Activated CD4-positive, alpha-beta memory T cell treated with anti-CD3 and anti-CD28 coated beads for 36 hours (primary cell): ENCODE data around the gene ZNF322. TPM values are rescaled to one million over a fixed set of nuclear protein-coding genes. Genes with fewer than 3 reads are reported as not detected.
A peak's percentile ranks its signal among the peaks of the same experiment; 100 is the strongest.

Experiments used
- CTCF ChIA-PET: fragments of 350-600 bp; sonication (Branson Sonifier 250); formaldehyde crosslinking; loops from one replicate; lab custom pipeline; 2021; ENCODE audit warnings: antibody characterized with exemption, inconsistent platforms; lab: Charles Lee
- POLR2A ChIA-PET: fragments of 350-600 bp; sonication (Branson Sonifier 250); formaldehyde crosslinking; loops from one replicate; lab custom pipeline; 2021; ENCODE audit warnings: antibody characterized with exemption; lab: Charles Lee
- DNase-seq: peaks from one replicate; pipeline ENCODE4 v3.0.0-alpha.2; 2020
- H3K27ac Mint-ChIP-seq: one replicate; pipeline ENCODE4 v1.8.0; 2021; ENCODE audit warnings: mixed read lengths
- H3K27me3 Mint-ChIP-seq: one replicate; pipeline ENCODE4 v1.8.0; 2021; ENCODE audit warnings: mixed read lengths
- H3K36me3 Mint-ChIP-seq: one replicate; pipeline ENCODE4 v1.8.0; 2021; ENCODE audit warnings: mixed read lengths
- H3K4me1 Mint-ChIP-seq: one replicate; pipeline ENCODE4 v1.8.0; 2021; ENCODE audit warnings: low read depth, mixed read lengths
- H3K4me3 Mint-ChIP-seq: one replicate; pipeline ENCODE4 v1.8.0; 2021; ENCODE audit warnings: mild to moderate bottlenecking, mixed read lengths
- H3K9me3 Mint-ChIP-seq: one replicate; pipeline ENCODE4 v1.8.0; 2021; ENCODE audit warnings: mixed read lengths
- intact Hi-C: fragments of 100-400 bp; cut with micrococcal nuclease; formaldehyde crosslinking; loops from one replicate; pipeline ENCODE4 v1.15.1; 2023
- total RNA-seq, 2 experiments: library from RNA; stranded (reverse); gene quantifications; one replicate each; pipeline ENCODE4 v1.2.3, GENCODE V29; 2021

ZNF322 gene
- total RNA-seq, 2 experiments from 2014 or later = 10.4 to 11.3 TPM

GRCh38 chr6:26657256-26657655, 2.3 kb downstream of the ZNF322 start:
- CTCF ChIA-PET = no interaction called here
- no peak for DNase-seq
- Mint-ChIP-seq H3K4me1 (peaks cover 16% of the 10 kb centered on the region), H3K27me3 (peaks cover 6% of the 10 kb centered on the region), H3K4me3 (no peak overlapping the region), H3K36me3 (peaks cover 17% of the 10 kb centered on the region), H3K27ac (no peak overlapping the region), H3K9me3 (no peaks in the 10 kb centered on the region)
- POLR2A ChIA-PET = interaction anchor here (0.6 kb wide), 1 partner anchor 9 kb away, joined by 3 read pairs; no protein-coding TSS in a partner anchor
- intact Hi-C loops = no loop called here

GRCh38 chr6:26653007-26653406, 6.5 kb downstream of the ZNF322 start:
- H3K27ac Mint-ChIP-seq = no peak overlapping the region
- intact Hi-C loops = no loop called here
- DNase-seq = no peak
- H3K4me3 Mint-ChIP-seq = no peak overlapping the region
- H3K27me3 Mint-ChIP-seq = no peaks in the 10 kb centered on the region
- CTCF ChIA-PET = no interaction called here
- H3K4me1 Mint-ChIP-seq = peaks cover 11% of the 10 kb centered on the region
- POLR2A ChIA-PET = no interaction called here
- peaks cover 18% of the 10 kb centered on the region for H3K9me3 Mint-ChIP-seq
- H3K36me3 Mint-ChIP-seq = peaks cover 42% of the 10 kb centered on the region

DNA sequence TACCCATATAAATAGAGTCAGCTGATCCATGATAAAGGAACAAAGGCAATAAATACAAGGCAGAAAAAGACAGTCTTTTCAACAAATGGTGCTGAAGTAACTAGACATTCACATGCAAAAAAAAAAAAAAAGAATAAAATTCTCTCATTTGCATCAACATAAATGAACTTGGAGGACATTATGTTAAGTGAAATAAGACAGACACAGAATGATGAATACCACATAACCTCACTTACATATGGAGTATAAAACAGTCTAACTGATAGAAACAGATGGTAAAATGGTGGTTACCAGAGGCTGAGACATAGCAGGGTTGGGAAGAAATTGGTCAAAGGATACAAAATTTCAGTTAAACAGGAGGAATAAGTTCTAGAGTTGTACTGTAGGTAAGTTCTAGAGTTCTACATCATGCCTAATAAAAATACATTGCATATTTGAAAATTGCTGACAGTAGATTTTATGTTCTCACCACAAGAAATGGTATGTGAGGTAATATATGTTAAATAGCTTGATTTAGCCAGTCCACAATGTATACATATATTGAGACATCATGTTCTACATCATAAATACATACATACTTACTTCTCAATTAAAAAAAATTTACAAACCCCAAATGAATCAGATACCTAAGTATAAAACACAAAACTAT, 8.3 kb downstream of the ZNF322 start:
- Mint-ChIP-seq H3K9me3 (peaks cover 18% of the 10 kb centered on the region), H3K27me3 (no peaks in the 10 kb centered on the region), H3K27ac (no peak overlapping the region), H3K4me3 (no peak overlapping the region), H3K36me3 (peaks cover 40% of the 10 kb centered on the region), H3K4me1 (peaks cover 5% of the 10 kb centered on the region)
- ChIA-PET CTCF (no interaction called here), POLR2A (no interaction called here)
- intact Hi-C loops = no loop called here
- no peak for DNase-seq

DNA sequence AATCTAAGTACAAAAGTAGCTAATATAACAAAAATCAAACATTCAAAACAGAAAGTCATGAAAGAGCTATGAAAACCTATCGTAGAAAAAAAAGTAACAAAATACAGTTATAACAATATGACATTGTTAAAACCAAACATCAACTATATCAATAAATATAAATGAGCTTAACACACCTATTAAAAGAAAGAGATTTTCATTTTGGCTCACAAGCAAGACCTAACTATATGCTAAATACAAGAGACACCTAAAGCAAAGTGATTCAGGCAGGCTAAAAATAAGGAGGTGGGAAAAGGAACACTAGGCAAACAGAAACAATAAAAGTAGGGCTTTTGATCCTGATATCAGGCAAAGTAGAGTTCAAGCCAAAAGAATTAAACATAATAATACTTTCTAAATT, 13.5 kb downstream of the ZNF322 start:
- no peaks in the 10 kb centered on the region for H3K27me3 Mint-ChIP-seq
- no peak overlapping the region for H3K4me3 Mint-ChIP-seq
- CTCF ChIA-PET = no interaction called here
- POLR2A ChIA-PET = no interaction called here
- peaks cover 29% of the 10 kb centered on the region for H3K9me3 Mint-ChIP-seq
- no peak overlapping the region for H3K27ac Mint-ChIP-seq
- intact Hi-C loops = no loop called here
- H3K36me3 Mint-ChIP-seq = peaks cover 62% of the 10 kb centered on the region
- DNase-seq = no peak
- peaks cover 2% of the 10 kb centered on the region for H3K4me1 Mint-ChIP-seq

DNA sequence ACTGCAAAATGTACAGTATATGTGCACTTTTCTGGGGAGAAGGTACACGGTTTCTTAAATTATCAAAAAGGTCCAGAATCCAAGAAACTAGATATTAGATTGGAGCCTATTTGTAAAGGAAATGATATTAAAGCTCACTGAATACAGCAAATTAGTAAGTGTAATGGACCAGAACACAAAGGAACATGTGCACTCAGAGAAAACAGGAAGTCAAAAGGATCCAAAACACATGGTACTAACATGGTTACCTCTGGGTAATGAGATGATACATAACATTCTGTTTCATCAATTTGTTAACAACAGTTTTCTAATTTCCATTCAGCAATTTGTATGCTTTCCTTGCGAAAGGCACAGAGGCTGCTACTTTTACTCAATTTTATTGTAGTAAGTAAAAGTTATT, 18.7 kb downstream of the ZNF322 start:
- Mint-ChIP-seq H3K4me1 (no peaks in the 10 kb centered on the region), H3K36me3 (peaks cover 66% of the 10 kb centered on the region), H3K27me3 (no peaks in the 10 kb centered on the region), H3K4me3 (no peak overlapping the region), H3K9me3 (peaks cover 35% of the 10 kb centered on the region), H3K27ac (no peak overlapping the region)
- ChIA-PET CTCF (no interaction called here), POLR2A (no interaction called here)
- DNase-seq = no peak
- intact Hi-C loops = no loop called here

DNA sequence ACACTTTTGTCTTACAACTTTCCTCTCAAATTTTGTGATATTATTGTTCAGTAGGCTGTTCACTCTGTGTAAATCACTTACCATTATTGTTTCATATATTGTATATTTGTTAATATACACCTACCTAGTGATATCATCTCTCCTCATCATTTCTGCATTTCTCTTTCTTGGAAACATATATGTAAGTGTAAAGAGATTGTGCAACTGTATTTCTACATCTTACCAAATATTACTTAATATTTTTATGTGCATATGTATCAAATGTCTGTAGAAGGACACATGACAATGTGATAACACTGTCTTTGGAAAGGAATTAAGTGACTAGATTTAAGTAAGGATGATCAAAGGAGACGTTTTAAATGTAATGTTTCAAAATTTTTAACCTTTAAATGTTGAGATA, 30.2 kb downstream of the ZNF322 start:
- H3K4me1 Mint-ChIP-seq = no peaks in the 10 kb centered on the region
- CTCF ChIA-PET = no interaction called here
- H3K36me3 Mint-ChIP-seq = peaks cover 10% of the 10 kb centered on the region
- H3K4me3 Mint-ChIP-seq = no peak overlapping the region
- intact Hi-C loops = no loop called here
- POLR2A ChIA-PET = no interaction called here
- DNase-seq = no peak
- H3K9me3 Mint-ChIP-seq = peaks cover 6% of the 10 kb centered on the region
- peaks cover 6% of the 10 kb centered on the region for H3K27me3 Mint-ChIP-seq
- no peak overlapping the region for H3K27ac Mint-ChIP-seq

- no peak overlapping the region for H3K4me3 Mint-ChIP-seq
- DNase-seq = no peak
- no peak overlapping the region for H3K27ac Mint-ChIP-seq
- H3K9me3 Mint-ChIP-seq = peaks cover 7% of the 10 kb centered on the region
- H3K27me3 Mint-ChIP-seq = peaks cover 7% of the 10 kb centered on the region
- intact Hi-C loops = no loop called here
- H3K36me3 Mint-ChIP-seq = peaks cover 4% of the 10 kb centered on the region
- ChIA-PET CTCF (no interaction called here), POLR2A (no interaction called here)
- H3K4me1 Mint-ChIP-seq = no peaks in the 10 kb centered on the region
Measured at GRCh38 chr6:26627843-26628242, 31.7 kb downstream of the ZNF322 start.

DNA sequence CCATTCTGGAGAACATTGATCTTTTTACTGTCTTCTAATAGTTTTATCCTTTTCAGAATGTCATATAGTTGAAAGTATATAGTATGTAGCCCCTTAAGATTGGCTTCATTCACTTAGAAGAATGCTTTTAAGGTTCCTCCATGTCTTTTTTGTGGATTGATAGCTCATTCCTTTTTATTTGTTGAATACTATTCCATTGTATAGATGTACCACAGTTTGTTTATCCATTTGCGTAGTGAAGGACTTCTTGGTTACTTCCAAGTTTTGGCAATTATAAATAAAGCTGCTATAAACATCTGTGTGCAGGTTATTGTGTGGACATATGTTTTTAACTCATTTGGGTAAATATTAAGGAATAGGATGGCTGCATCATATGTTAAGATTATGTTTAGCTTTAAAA, 35.0 kb downstream of the ZNF322 start:
- POLR2A ChIA-PET = no interaction called here
- DNase-seq = no peak
- Mint-ChIP-seq H3K4me3 (no peak overlapping the region), H3K27ac (no peak overlapping the region), H3K27me3 (peaks cover 7% of the 10 kb centered on the region), H3K9me3 (peaks cover 7% of the 10 kb centered on the region), H3K36me3 (no peaks in the 10 kb centered on the region), H3K4me1 (no peaks in the 10 kb centered on the region)
- intact Hi-C loops = no loop called here
- CTCF ChIA-PET = no interaction called here

GRCh38 chr6:26623339-26623859, 36.1 kb downstream of the ZNF322 start:
- intact Hi-C loops = no loop called here
- Mint-ChIP-seq H3K27ac (no peak overlapping the region), H3K27me3 (peaks cover 5% of the 10 kb centered on the region), H3K36me3 (no peaks in the 10 kb centered on the region), H3K9me3 (peaks cover 7% of the 10 kb centered on the region), H3K4me1 (no peaks in the 10 kb centered on the region), H3K4me3 (no peak overlapping the region)
- POLR2A ChIA-PET = no interaction called here
- CTCF ChIA-PET = no interaction called here
- no peak for DNase-seq

DNA sequence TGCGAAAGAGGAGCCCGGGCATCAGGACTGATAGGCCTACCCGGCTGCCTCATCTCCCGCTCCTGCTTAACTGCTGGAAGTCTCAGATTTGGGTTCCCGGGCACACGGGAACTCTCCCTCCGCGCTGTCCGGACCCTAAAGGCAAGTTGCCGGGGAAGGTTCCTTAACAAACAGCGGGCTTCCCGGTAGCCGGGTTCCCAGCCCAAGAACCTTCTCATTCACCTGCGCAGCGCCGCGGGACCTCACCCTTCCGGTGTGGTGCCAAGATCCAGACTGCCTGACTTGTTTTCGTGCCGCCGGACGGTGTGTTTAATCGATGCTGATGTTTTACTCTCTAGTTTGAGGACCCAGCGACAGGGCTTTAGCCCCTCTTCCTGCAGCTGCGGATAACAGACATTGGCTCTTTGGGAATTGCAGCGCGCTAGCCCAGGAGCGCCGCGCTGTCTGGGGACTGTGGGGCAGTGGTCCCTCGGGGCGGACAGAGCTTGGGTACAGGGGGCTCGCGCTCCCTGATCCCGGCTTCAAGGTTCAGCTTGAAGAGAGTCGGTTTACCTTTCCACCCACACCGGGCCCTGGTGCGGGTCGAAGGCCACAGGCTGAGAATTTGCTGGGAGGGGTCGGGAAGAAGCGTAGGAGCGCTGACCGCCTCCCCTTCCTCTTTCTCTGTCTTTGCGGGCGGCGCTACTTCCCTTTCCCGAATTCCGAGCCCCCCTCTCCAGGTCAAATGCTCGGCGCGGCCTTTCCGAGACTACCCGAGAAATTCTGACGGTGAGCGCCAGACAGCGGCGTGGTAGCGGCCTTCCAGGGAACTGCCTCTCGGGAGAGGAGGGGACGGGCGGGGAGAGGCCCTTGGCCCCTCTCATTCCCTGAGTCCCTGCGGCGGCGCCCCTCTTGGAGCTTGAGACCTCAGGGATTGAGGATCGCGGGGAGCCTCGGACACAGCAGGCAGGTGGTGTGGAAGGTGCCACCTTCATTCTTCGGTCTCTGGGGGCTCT, 45.6 kb downstream of the ZNF322 start:
- DNase-seq = peak; percentile 31
- intact Hi-C loops = no loop called here
- peaks cover 15% of the 10 kb centered on the region for H3K4me1 Mint-ChIP-seq
- H3K27ac Mint-ChIP-seq = no peak overlapping the region
- ChIA-PET CTCF (interaction anchor here (1.1 kb wide), 1 partner anchor 466 kb away, joined by 3 read pairs; no protein-coding TSS in a partner anchor), POLR2A (no interaction called here)
- no peaks in the 10 kb centered on the region for H3K36me3 Mint-ChIP-seq
- H3K27me3 Mint-ChIP-seq = peaks cover 27% of the 10 kb centered on the region
- H3K9me3 Mint-ChIP-seq = peaks cover 3% of the 10 kb centered on the region
- peak overlapping the region; percentile 58 for H3K4me3 Mint-ChIP-seq

DNA sequence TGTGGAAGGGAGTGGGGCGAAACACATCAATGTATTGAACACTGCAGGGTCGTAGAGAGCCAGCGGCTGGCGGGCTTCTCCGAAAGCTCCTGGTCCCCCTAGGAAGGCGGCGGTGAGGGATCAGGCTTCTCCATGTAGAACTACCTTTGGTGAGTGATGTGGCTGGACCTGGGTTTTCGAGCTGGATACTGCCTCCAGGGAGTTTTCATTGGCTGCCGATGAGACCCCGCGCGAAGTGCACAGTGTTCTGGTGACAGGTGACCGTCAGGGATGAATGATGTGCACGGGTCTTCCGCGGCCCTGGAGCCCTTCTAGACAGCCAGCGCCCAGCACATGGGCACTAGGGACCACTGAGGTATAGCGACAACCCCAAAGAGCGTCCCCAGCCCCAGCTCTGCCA, 46.3 kb downstream of the ZNF322 start:
- Mint-ChIP-seq H3K27me3 (peaks cover 27% of the 10 kb centered on the region), H3K4me3 (no peak overlapping the region), H3K9me3 (peaks cover 3% of the 10 kb centered on the region), H3K36me3 (no peaks in the 10 kb centered on the region), H3K4me1 (peaks cover 15% of the 10 kb centered on the region), H3K27ac (no peak overlapping the region)
- CTCF ChIA-PET = interaction anchor here (1.1 kb wide), 1 partner anchor 467 kb away, joined by 3 read pairs; no protein-coding TSS in a partner anchor
- POLR2A ChIA-PET = no interaction called here
- no peak for DNase-seq
- intact Hi-C loops = no loop called here

DNA sequence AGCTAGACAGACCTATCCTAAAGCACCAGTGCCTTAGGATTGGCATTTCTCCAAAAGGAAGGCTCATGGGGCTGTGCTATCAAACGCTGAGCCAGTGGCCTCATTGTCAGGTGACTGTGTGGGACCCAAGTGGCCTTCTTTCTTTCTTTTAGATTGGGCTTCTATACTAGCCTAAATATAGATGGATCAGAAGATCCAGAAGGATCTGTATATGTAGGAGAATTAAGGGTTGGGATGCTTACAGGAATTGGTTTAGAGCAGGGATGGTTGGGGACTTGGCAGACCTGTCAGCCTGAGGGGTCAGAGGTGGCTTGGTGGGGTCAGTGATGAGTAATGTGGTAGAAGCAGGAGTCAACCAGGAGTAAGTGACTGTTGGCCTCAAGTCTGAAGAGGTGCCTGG, 47.9 kb downstream of the ZNF322 start:
- Mint-ChIP-seq H3K36me3 (no peaks in the 10 kb centered on the region), H3K9me3 (peaks cover 3% of the 10 kb centered on the region), H3K27ac (no peak overlapping the region), H3K4me1 (peaks cover 23% of the 10 kb centered on the region), H3K27me3 (peaks cover 27% of the 10 kb centered on the region), H3K4me3 (no peak overlapping the region)
- no peak for DNase-seq
- ChIA-PET CTCF (interaction anchor here (0.9 to 1.2 kb wide), 2 partner anchors 16 to 468 kb away, joined by 3 read pairs; no protein-coding TSS in a partner anchor), POLR2A (no interaction called here)
- intact Hi-C loops = no loop called here
